ENCODE results near the gene PXDN. TPM values are rescaled to one million over a fixed set of nuclear protein-coding genes. Genes with fewer than 3 reads are reported as not detected.

PXDN gene
- total and polyA plus RNA-seq, 9 of the 15 experiments (the other 6 are each of a cell fraction or from before 2014, with no cell fraction given), result 0.49 TPM; not detected in 8

DNA sequence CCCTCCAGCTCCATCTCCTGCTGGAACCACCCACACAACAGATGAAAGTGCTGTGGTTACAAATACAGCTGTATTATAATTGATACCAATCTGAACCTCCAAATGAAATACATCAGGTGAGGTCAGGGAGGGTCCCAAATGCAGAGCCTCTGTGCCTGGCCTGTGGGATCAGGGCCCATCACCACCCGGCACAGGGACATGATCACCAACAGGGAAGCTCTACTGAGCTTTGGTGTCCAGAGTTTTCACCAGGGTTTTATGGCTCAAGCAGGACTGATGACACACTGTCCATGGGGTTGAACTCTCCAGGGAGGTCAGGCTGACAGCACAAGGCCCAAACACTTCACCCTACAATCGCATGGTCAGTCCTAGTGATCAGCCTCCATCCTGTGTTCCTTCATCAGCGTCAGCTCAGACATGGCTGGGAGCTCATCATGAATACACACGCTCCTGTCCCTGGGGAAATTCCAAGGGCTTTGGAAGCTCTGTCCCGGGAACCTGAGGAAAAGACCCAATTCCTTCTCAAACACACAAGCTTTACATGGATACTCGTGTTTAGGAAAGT lies 3.9 kb upstream of the PXDN start:
- 2% methylated on average over 6 of the region's 6 CpGs for WGBS (ENCODE audit: insufficient coverage, low coverage, missing lambda C conversion rate)
- Histone ChIP-seq H3K4me3 (no peak overlapping the region), H3K4me2 (ENCODE audit: insufficient read depth, low read length) (no peak overlapping the region), H3K4me1 (replicated peaks in 1 of 2; ENCODE audit: control insufficient read depth in 2 of 2, insufficient read depth in 2 of 2, low read length in 2 of 2) (no peaks in the 10 kb centered on the region), H3K79me2 (ENCODE audit: control insufficient read depth, insufficient read depth, low read length) (no peaks in the 10 kb centered on the region), H3K36me3 (ENCODE audit: control insufficient read depth, insufficient read depth, low read length) (no peaks in the 10 kb centered on the region), H4K20me1 (replicated peaks; ENCODE audit: control insufficient read depth, insufficient read depth, low read length) (no peaks in the 10 kb centered on the region; the same call in 1 of the 2 replicates), H2AFZ (ENCODE audit: low read depth, low read length) (no peak overlapping the region), H3K27ac (ENCODE audit: extremely low read depth, low read depth, low read length) (no peak overlapping the region), H3K27me3 (ENCODE audit: control insufficient read depth in 2 of 2, insufficient read depth in 2 of 2, low read length in 2 of 2) (peaks cover 0 to 6% of the 10 kb centered on the region in 2 experiments; a peak in 1 of 5 replicates), H3K9ac (ENCODE audit: insufficient read depth in 1 of 2, low read depth in 2 of 2, low read length in 2 of 2) (no peak overlapping the region), H3K9me1 (ENCODE audit: control insufficient read depth, insufficient read depth, low read length) (no peaks in the 10 kb centered on the region), H3K9me3 (replicated peaks; ENCODE audit: control insufficient read depth, insufficient read depth, low read depth, low read length) (no peaks in the 10 kb centered on the region)
- FAIRE-seq (no peak), DNase-seq (ENCODE audit: extremely low read depth in 1 of 4, low spot score in 3 of 4) (no peak), ATAC-seq (no peak)
- in situ Hi-C loops (cut with MboI), result no loop called here
- no peak for TF ChIP-seq SIN3A (IDR thresholded peaks at IDR 0.05; ENCODE audit: borderline replicate concordance in 2 of 2, control insufficient read depth in 1 of 2, low read depth in 2 of 2, low read length in 2 of 2)
- CTCF ChIA-PET (ENCODE audit: low intra/inter-chr PET ratio), result no interaction called here
- POLR2A ChIA-PET, result no interaction called here
- intact Hi-C loops (cut with micrococcal nuclease), result no loop called here
- BruUV-seq (replicated peaks), result no TSS peak

DNA sequence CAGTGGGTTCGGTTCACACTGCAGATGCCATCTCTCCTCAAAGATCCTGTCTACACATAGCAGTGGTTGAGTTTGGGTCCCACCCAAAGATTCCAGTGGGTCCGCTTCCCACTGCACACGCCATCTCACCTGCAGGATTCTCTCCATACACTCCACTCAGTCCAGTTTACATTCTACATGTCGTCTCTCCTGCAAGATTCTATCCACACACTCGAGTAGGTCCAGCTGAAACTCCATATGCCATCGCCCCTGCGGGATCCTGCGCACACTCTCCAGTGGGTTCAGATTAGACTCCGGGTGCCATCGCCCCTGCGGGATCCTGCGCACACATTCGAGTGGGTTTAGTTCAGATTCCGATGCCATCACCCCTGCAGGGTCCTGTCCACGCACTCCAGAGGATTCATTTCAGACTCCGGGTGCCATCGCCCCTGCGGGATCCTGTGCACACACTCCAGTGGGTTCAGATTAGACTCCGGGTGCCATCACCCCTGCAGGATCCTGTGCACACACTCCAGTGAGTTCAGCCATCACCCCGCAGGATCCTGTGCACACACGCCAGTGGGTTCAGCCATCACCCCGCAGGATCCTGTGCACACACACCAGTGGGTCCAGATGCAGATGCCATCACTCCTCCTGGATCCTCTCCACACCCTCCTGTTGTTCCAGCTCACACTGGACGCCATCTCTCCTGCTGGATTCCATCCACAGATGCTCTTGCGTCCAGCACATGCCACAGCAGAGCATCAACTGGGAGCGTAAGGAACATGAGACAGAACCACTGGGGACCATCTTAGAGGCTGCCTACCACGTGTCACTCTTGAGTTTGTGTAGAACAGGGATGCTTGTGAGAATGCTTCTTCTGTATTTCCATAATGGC lies 3.0 kb upstream of the PXDN start:
- Histone ChIP-seq H3K9me1 (ENCODE audit: control insufficient read depth, insufficient read depth, low read length) (no peaks in the 10 kb centered on the region), H3K9me3 (replicated peaks; ENCODE audit: control insufficient read depth, insufficient read depth, low read depth, low read length) (no peaks in the 10 kb centered on the region), H4K20me1 (replicated peaks; ENCODE audit: control insufficient read depth, insufficient read depth, low read length) (no peaks in the 10 kb centered on the region; the same call in 1 of the 2 replicates), H3K27ac (ENCODE audit: extremely low read depth, low read depth, low read length) (no peak overlapping the region), H2AFZ (ENCODE audit: low read depth, low read length) (no peak overlapping the region), H3K4me3 (no peak overlapping the region), H3K27me3 (ENCODE audit: control insufficient read depth in 2 of 2, insufficient read depth in 2 of 2, low read length in 2 of 2) (peaks cover 0 to 6% of the 10 kb centered on the region in 2 experiments; a peak in 1 of 5 replicates), H3K4me1 (replicated peaks in 1 of 2; ENCODE audit: control insufficient read depth in 2 of 2, insufficient read depth in 2 of 2, low read length in 2 of 2) (no peaks in the 10 kb centered on the region), H3K9ac (ENCODE audit: insufficient read depth in 1 of 2, low read depth in 2 of 2, low read length in 2 of 2) (no peak overlapping the region), H3K36me3 (ENCODE audit: control insufficient read depth, insufficient read depth, low read length) (no peaks in the 10 kb centered on the region), H3K79me2 (ENCODE audit: control insufficient read depth, insufficient read depth, low read length) (no peaks in the 10 kb centered on the region), H3K4me2 (ENCODE audit: insufficient read depth, low read length) (no peak overlapping the region)
- in situ Hi-C loops (cut with MboI), result no loop called here
- DNase-seq (ENCODE audit: extremely low read depth in 1 of 4, low spot score in 3 of 4), result no peak
- no peak for FAIRE-seq
- intact Hi-C loops (cut with micrococcal nuclease), result no loop called here
- WGBS (ENCODE audit: insufficient coverage, low coverage, missing lambda C conversion rate), result 2% methylated on average over 25 of the region's 26 CpGs
- ATAC-seq, result no peak
- POLR2A ChIA-PET, result no interaction called here
- CTCF ChIA-PET (ENCODE audit: low intra/inter-chr PET ratio), result no interaction called here
- BruUV-seq (replicated peaks), result no TSS peak
- TF ChIP-seq HDGF (IDR thresholded peaks at IDR 0.05) (no peak), NCOA4 (IDR thresholded peaks at IDR 0.05; ENCODE audit: partially characterized antibody) (no peak), ARID1B (IDR thresholded peaks at IDR 0.05) (no peak), KDM1A (IDR thresholded peaks at IDR 0.05) (no peak)
- TF ChIP-seq, protein P1, sequence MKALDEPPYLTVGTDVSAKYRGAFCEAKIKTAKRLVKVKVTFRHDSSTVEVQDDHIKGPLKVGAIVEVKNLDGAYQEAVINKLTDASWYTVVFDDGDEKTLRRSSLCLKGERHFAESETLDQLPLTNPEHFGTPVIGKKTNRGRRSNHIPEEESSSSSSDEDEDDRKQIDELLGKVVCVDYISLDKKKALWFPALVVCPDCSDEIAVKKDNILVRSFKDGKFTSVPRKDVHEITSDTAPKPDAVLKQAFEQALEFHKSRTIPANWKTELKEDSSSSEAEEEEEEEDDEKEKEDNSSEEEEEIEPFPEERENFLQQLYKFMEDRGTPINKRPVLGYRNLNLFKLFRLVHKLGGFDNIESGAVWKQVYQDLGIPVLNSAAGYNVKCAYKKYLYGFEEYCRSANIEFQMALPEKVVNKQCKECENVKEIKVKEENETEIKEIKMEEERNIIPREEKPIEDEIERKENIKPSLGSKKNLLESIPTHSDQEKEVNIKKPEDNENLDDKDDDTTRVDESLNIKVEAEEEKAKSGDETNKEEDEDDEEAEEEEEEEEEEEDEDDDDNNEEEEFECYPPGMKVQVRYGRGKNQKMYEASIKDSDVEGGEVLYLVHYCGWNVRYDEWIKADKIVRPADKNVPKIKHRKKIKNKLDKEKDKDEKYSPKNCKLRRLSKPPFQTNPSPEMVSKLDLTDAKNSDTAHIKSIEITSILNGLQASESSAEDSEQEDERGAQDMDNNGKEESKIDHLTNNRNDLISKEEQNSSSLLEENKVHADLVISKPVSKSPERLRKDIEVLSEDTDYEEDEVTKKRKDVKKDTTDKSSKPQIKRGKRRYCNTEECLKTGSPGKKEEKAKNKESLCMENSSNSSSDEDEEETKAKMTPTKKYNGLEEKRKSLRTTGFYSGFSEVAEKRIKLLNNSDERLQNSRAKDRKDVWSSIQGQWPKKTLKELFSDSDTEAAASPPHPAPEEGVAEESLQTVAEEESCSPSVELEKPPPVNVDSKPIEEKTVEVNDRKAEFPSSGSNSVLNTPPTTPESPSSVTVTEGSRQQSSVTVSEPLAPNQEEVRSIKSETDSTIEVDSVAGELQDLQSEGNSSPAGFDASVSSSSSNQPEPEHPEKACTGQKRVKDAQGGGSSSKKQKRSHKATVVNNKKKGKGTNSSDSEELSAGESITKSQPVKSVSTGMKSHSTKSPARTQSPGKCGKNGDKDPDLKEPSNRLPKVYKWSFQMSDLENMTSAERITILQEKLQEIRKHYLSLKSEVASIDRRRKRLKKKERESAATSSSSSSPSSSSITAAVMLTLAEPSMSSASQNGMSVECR (CRISPR knock-in tag; IDR thresholded peaks at IDR 0.05), result no peak
- TF ChIP-seq, protein P2, sequence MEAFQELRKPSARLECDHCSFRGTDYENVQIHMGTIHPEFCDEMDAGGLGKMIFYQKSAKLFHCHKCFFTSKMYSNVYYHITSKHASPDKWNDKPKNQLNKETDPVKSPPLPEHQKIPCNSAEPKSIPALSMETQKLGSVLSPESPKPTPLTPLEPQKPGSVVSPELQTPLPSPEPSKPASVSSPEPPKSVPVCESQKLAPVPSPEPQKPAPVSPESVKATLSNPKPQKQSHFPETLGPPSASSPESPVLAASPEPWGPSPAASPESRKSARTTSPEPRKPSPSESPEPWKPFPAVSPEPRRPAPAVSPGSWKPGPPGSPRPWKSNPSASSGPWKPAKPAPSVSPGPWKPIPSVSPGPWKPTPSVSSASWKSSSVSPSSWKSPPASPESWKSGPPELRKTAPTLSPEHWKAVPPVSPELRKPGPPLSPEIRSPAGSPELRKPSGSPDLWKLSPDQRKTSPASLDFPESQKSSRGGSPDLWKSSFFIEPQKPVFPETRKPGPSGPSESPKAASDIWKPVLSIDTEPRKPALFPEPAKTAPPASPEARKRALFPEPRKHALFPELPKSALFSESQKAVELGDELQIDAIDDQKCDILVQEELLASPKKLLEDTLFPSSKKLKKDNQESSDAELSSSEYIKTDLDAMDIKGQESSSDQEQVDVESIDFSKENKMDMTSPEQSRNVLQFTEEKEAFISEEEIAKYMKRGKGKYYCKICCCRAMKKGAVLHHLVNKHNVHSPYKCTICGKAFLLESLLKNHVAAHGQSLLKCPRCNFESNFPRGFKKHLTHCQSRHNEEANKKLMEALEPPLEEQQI (IDR thresholded peaks at IDR 0.05), result no peak

All from K562 (cell line).